H9 (cell line): ENCODE results near the gene LMX1A. TPM values are rescaled to one million over a fixed set of nuclear protein-coding genes. Genes with fewer than 3 reads are reported as not detected.

Experiments
- DNase-seq: peaks from one replicate; pipeline ENCODE4 v3.0.0-alpha.2; 2017
- H2AFZ ChIP-seq: one replicate; pipeline ENCODE4 v1.6.1; 2013; ENCODE audit warnings: mild to moderate bottlenecking, low read length, control low read depth, moderate library complexity
- H2AK5ac ChIP-seq: 2 replicates; pipeline ENCODE4 v1.6.1; 2013; ENCODE audit warnings: low read length, control low read depth, mixed read lengths; ENCODE audit not compliant: insufficient read length
- H2BK120ac ChIP-seq: one replicate; pipeline ENCODE4 v1.6.1; 2013; ENCODE audit warnings: low read depth, mild to moderate bottlenecking, low read length, control low read depth, inconsistent platforms; ENCODE audit not compliant: poor library complexity, severe bottlenecking
- H2BK12ac ChIP-seq: 2 replicates; pipeline ENCODE4 v1.6.1; 2013; ENCODE audit warnings: low read length, control low read depth, mixed read lengths, low read depth; ENCODE audit not compliant: insufficient read length
- H2BK15ac ChIP-seq: 2 replicates; pipeline ENCODE4 v1.6.1; 2013; ENCODE audit warnings: low read depth, low read length, control low read depth
- H2BK20ac ChIP-seq: one replicate; pipeline ENCODE4 v1.6.1; 2013; ENCODE audit warnings: low read depth, mild to moderate bottlenecking, low read length, control low read depth, inconsistent platforms; ENCODE audit not compliant: poor library complexity, severe bottlenecking
- H2BK5ac ChIP-seq: 2 replicates; pipeline ENCODE4 v1.6.1; 2013; ENCODE audit warnings: low read length, control low read depth, mixed read lengths; ENCODE audit not compliant: insufficient read length
- H3K14ac ChIP-seq: 2 replicates; pipeline ENCODE4 v1.6.1; 2013; ENCODE audit warnings: low read length, control low read depth; ENCODE audit not compliant: insufficient read depth
- H3K18ac ChIP-seq: 2 replicates; pipeline ENCODE4 v1.6.1; 2013; ENCODE audit warnings: low read depth, mild to moderate bottlenecking, mixed read lengths, low read length, control low read depth; ENCODE audit not compliant: insufficient read length
- H3K23ac ChIP-seq: 2 replicates; pipeline ENCODE4 v1.6.1; 2013; ENCODE audit warnings: low read length, control low read depth, mixed read lengths, low read depth; ENCODE audit not compliant: insufficient read length
- H3K23me2 ChIP-seq: 2 replicates; pipeline ENCODE4 v1.6.1; 2013; ENCODE audit warnings: low read depth, mild to moderate bottlenecking, mixed read lengths, low read length, control low read depth; ENCODE audit not compliant: insufficient read length, poor library complexity, severe bottlenecking
- H3K27ac ChIP-seq: 2 replicates; pipeline ENCODE4 v1.5.1; 2013; ENCODE audit warnings: low read length, control low read depth, mixed read lengths, low read depth; ENCODE audit not compliant: insufficient read length
- H3K27me3 ChIP-seq: 2 replicates; pipeline ENCODE4 v1.6.1; 2013; ENCODE audit warnings: low read length, control low read depth, inconsistent platforms; ENCODE audit not compliant: insufficient read depth
- H3K4ac ChIP-seq: 2 replicates; pipeline ENCODE4 v1.6.1; 2013; ENCODE audit warnings: low read depth, mild to moderate bottlenecking, control low read depth, inconsistent platforms, low read length, moderate library complexity
- H3K4me1 ChIP-seq: 2 replicates; pipeline ENCODE4 v1.6.1; 2013; ENCODE audit warnings: low read length, control low read depth, inconsistent platforms; ENCODE audit not compliant: insufficient read depth
- H3K4me2 ChIP-seq: 2 replicates; pipeline ENCODE4 v1.6.1; 2013; ENCODE audit warnings: low read length, control low read depth, mixed read lengths; ENCODE audit not compliant: insufficient read length, insufficient read depth
- H3K56ac ChIP-seq: 2 replicates; pipeline ENCODE4 v1.6.1; 2013; ENCODE audit warnings: low read depth, mild to moderate bottlenecking, mixed read lengths, low read length, control low read depth; ENCODE audit not compliant: insufficient read length
- H3K79me1 ChIP-seq: 2 replicates; pipeline ENCODE4 v1.6.1; 2013; ENCODE audit warnings: low read depth, mild to moderate bottlenecking, moderate library complexity, low read length, control low read depth, inconsistent platforms; ENCODE audit not compliant: insufficient read depth, poor library complexity, severe bottlenecking
- H3K79me2 ChIP-seq: 2 replicates; pipeline ENCODE4 v1.6.1; 2013; ENCODE audit warnings: low read length, control low read depth, inconsistent platforms; ENCODE audit not compliant: insufficient read depth
- H3K9ac ChIP-seq: 2 replicates; pipeline ENCODE4 v1.6.1; 2013; ENCODE audit warnings: low read length, control low read depth, mixed read lengths; ENCODE audit not compliant: insufficient read length; ENCODE audit errors: extremely low read depth
- H3K9me3 ChIP-seq: one replicate; pipeline ENCODE4 v1.6.1; 2013; ENCODE audit warnings: low read depth, low read length, inconsistent platforms; ENCODE audit not compliant: control insufficient read depth
- H3T11ph ChIP-seq: one replicate; pipeline ENCODE4 v1.6.1; 2013; ENCODE audit warnings: mild to moderate bottlenecking, low read length, control low read depth, inconsistent platforms
- H4K20me1 ChIP-seq: one replicate; pipeline ENCODE4 v1.6.1; 2013; ENCODE audit not compliant: control insufficient read depth, insufficient read length, insufficient read depth
- H4K5ac ChIP-seq: 2 replicates; pipeline ENCODE4 v1.6.1; 2013; ENCODE audit warnings: low read depth, mild to moderate bottlenecking, mixed read lengths, low read length, control low read depth; ENCODE audit not compliant: insufficient read length
- H4K8ac ChIP-seq: replicated peaks from 2 replicates; pipeline ENCODE4 v1.6.1; 2013; ENCODE audit warnings: low read length, control low read depth, mixed read lengths, low read depth; ENCODE audit not compliant: insufficient read length
- H4K91ac ChIP-seq: 2 replicates; pipeline ENCODE4 v1.6.1; 2013; ENCODE audit warnings: low read depth, mild to moderate bottlenecking, moderate library complexity, mixed read lengths, low read length, control low read depth; ENCODE audit not compliant: insufficient read length
- H3K27ac Mint-ChIP-seq, 3 experiments: 2 replicates in 2 of 3; 3 replicates in 1 of 3; pipeline ENCODE4 v1.8.0; 2020 to 2021; ENCODE audit warnings: mixed read lengths in 3 of 3, mild to moderate bottlenecking in 1 of 3, moderate library complexity in 1 of 3
- H3K27me3 Mint-ChIP-seq: 2 replicates; pipeline ENCODE4 v1.8.0; 2021; ENCODE audit warnings: low read depth, mild to moderate bottlenecking, moderate library complexity, mixed read lengths
- H3K36me3 Mint-ChIP-seq, 3 experiments: 2 replicates in 2 of 3; 3 replicates in 1 of 3; pipeline ENCODE4 v1.8.0; 2020 to 2021; ENCODE audit warnings: low read depth in 3 of 3, mixed read lengths in 3 of 3; ENCODE audit not compliant: insufficient read depth in 1 of 3
- H3K4me1 Mint-ChIP-seq, 2 experiments: 2 replicates each; pipeline ENCODE4 v1.8.0; 2020; ENCODE audit warnings: mixed read lengths in 2 of 2
- H3K4me3 Mint-ChIP-seq, 2 experiments: 2 replicates in 1 of 2; 3 replicates in 1 of 2; pipeline ENCODE4 v1.8.0; 2020 to 2021; ENCODE audit warnings: mild to moderate bottlenecking in 2 of 2, mixed read lengths in 2 of 2, moderate library complexity in 1 of 2
- H3K9me3 Mint-ChIP-seq, 2 experiments: 2 replicates in 1 of 2; 3 replicates in 1 of 2; pipeline ENCODE4 v1.8.0; 2020; ENCODE audit warnings: mild to moderate bottlenecking in 2 of 2, mixed read lengths in 2 of 2, moderate library complexity in 1 of 2
- WGBS: extraction: QIAGEN DNeasy Blood & Tissue Kit; methylation state at CpG from one replicate; pipeline ENCODE4 v1.1.7; 2013; ENCODE audit warnings: missing lambda C conversion rate, low lambda C conversion rate, mixed read lengths; ENCODE audit not compliant: insufficient read length; ENCODE audit errors: extremely low coverage; 5-methylcytosine and 5-hydroxymethylcytosine counted together
- total RNA-seq: library from RNA; stranded (reverse); gene quantifications from 2 replicates; pipeline ENCODE4 v1.2.1, GENCODE V29; 2021
- TF ChIP-seq, protein P1 (sequence below): fragments of 200-600 bp; sonication (generic); conservative IDR thresholded peaks from 3 replicates; pipeline ENCODE4 v1.8.0; 2021; ENCODE audit warnings: antibody characterized with exemption, mild to moderate bottlenecking

The LMX1A gene
- total RNA-seq, 1 experiment from 2014 or later, result not detected

GRCh38 chr1:165381745-165382505 lies 25.4 kb upstream of the LMX1A start:
- Histone ChIP-seq H3K9me3 (no peaks in the 10 kb centered on the region), H3K79me2 (no peaks in the 10 kb centered on the region), H2BK20ac (no peak overlapping the region), H3K4me2 (no peak overlapping the region), H3K27ac (no peak overlapping the region), H3K18ac (no peak overlapping the region), H2BK120ac (no peak overlapping the region), H4K8ac (no peak overlapping the region), H2AFZ (no peak overlapping the region), H3K79me1 (no peaks in the 10 kb centered on the region), H3K14ac (no peak overlapping the region), H2AK5ac (no peak overlapping the region), H3K9ac (no peak overlapping the region), H3K23ac (no peak overlapping the region), H3K56ac (no peak overlapping the region), H3K4ac (no peak overlapping the region), H3K23me2 (no peaks in the 10 kb centered on the region), H2BK15ac (no peak overlapping the region), H3K27me3 (no peaks in the 10 kb centered on the region; the same call in 1 of the 2 replicates), H2BK12ac (no peak overlapping the region), H4K20me1 (no peaks in the 10 kb centered on the region), H4K91ac (no peak overlapping the region), H4K5ac (no peak overlapping the region), H2BK5ac (no peak overlapping the region), H3T11ph (no peak overlapping the region), H3K4me1 (no peaks in the 10 kb centered on the region)
- Mint-ChIP-seq H3K4me3 (no peak overlapping the region), H3K9me3 (no peaks in the 10 kb centered on the region), H3K4me1 (peaks cover 7 to 11% of the 10 kb centered on the region in 2 experiments), H3K36me3 (no peaks in the 10 kb centered on the region), H3K27ac (no peak overlapping the region), H3K27me3 (peaks cover 72% of the 10 kb centered on the region)
- DNase-seq, result no peak
- WGBS, result no CpG with 5 or more reads among the region's 6 CpGs
- TF ChIP-seq, protein P1, sequence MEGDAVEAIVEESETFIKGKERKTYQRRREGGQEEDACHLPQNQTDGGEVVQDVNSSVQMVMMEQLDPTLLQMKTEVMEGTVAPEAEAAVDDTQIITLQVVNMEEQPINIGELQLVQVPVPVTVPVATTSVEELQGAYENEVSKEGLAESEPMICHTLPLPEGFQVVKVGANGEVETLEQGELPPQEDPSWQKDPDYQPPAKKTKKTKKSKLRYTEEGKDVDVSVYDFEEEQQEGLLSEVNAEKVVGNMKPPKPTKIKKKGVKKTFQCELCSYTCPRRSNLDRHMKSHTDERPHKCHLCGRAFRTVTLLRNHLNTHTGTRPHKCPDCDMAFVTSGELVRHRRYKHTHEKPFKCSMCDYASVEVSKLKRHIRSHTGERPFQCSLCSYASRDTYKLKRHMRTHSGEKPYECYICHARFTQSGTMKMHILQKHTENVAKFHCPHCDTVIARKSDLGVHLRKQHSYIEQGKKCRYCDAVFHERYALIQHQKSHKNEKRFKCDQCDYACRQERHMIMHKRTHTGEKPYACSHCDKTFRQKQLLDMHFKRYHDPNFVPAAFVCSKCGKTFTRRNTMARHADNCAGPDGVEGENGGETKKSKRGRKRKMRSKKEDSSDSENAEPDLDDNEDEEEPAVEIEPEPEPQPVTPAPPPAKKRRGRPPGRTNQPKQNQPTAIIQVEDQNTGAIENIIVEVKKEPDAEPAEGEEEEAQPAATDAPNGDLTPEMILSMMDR, result no peak
